HG02852 (cell line): Measurements from ENCODE around the gene ATG2B.

Experiments
- ATAC-seq: cut with Tn5 transposase; IDR thresholded peaks from one replicate; pipeline ENCODE4 v1.9.1; 2021; ENCODE audit warnings: mild to moderate bottlenecking, moderate library complexity; ENCODE audit not compliant: unreplicated experiment

The ATG2B gene

GRCh38 chr14:96362965-96363750 lies at the start of gene ATG2B, which contains the start of gene GSKIP:
Gene ATG2B, minus strand, starts transcription at chr14:96363341. Its CDS starts 365 bp downstream, at chr14:96362976.
Gene GSKIP, plus strand, starts transcription at chr14:96363526. Its CDS starts 18,722 bp downstream, at chr14:96382248.
- ATAC-seq, result peak; percentile 66

- no peak for ATAC-seq
Observed at GRCh38 chr14:96410119-96410518, 47.0 kb upstream of the ATG2B start.

GRCh38 chr14:96409701-96410100 lies 46.6 kb upstream of the ATG2B start:
- no peak for ATAC-seq

- ATAC-seq, result no peak
Observed at GRCh38 chr14:96408608-96409007, 45.5 kb upstream of the ATG2B start.

- ATAC-seq, result no peak
Observed at GRCh38 chr14:96407935-96408570, 44.9 kb upstream of the ATG2B start.

GRCh38 chr14:96405677-96406076 lies 42.5 kb upstream of the ATG2B start:
- no peak for ATAC-seq

- no peak for ATAC-seq
Observed at GRCh38 chr14:96403409-96403808, 40.3 kb upstream of the ATG2B start.

- no peak for ATAC-seq
Observed at GRCh38 chr14:96400495-96400894, 37.4 kb upstream of the ATG2B start.

GRCh38 chr14:96399405-96399804 lies 36.3 kb upstream of the ATG2B start:
- ATAC-seq, result no peak

GRCh38 chr14:96398921-96399320 lies 35.8 kb upstream of the ATG2B start:
- ATAC-seq, result no peak

GRCh38 chr14:96398432-96398831 lies 35.3 kb upstream of the ATG2B start:
- ATAC-seq, result no peak

GRCh38 chr14:96394047-96394815 lies 31.1 kb upstream of the ATG2B start:
- no peak for ATAC-seq

- no peak for ATAC-seq
Observed at GRCh38 chr14:96393071-96393691, 30.0 kb upstream of the ATG2B start.

GRCh38 chr14:96391293-96392118 lies 28.4 kb upstream of the ATG2B start:
- peak; percentile 84 for ATAC-seq

- no peak for ATAC-seq
Observed at GRCh38 chr14:96390965-96391292, 27.8 kb upstream of the ATG2B start.

GRCh38 chr14:96385385-96385784 lies 22.2 kb upstream of the ATG2B start:
- no peak for ATAC-seq

GRCh38 chr14:96384740-96385139 lies 21.6 kb upstream of the ATG2B start:
- no peak for ATAC-seq

GRCh38 chr14:96384053-96384452 lies 20.9 kb upstream of the ATG2B start:
- ATAC-seq, result no peak

- ATAC-seq, result no peak
Observed at GRCh38 chr14:96383445-96383844, 20.3 kb upstream of the ATG2B start.

GRCh38 chr14:96380735-96381134 lies 17.6 kb upstream of the ATG2B start:
- ATAC-seq, result peak; percentile 65
